ENCODE results near the gene PIK3R2. TPM values are rescaled to one million over a fixed set of nuclear protein-coding genes. Genes with fewer than 3 reads are reported as not detected.

The PIK3R2 gene
- total and polyA plus RNA-seq, 2 of the 4 experiments (the other 2 are of a cell fraction) = 12.2 to 25.1 TPM

DNA sequence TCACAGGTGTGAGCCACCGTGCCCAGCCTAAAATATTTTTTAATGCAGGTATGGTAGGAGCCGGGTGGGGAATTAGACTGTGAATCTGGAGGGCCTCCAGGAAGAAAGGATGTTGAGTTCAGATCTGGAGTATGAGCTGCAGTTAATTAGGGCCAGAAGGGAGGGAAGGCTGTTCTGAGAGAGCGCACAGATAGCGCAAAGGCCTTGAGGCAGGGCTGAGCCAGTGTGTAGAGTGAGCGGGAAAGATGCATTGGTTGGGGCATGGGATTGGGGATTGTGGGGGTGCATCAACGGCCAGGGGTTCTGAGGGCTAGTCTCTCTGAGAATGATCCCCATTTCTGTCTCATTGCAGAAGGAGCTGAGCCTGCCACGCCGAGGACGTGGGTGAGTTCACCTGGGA lies 45.7 kb upstream of the PIK3R2 start:
- H3K9me1 ChIP-seq (ENCODE audit: insufficient read depth, low read length) = 0 out of 2 replicates have a peak, but pooled peaks cover 3% of the 10 kb centered on the region
- no peak overlapping the region for H4K8ac ChIP-seq (ENCODE audit: low read depth in 2 of 2, low read length in 2 of 2)
- no peaks in the 10 kb centered on the region; a peak in 1 of 4 replicates for H3K79me1 ChIP-seq (ENCODE audit: low read depth in 1 of 2, low read length in 2 of 2)
- H3K18ac ChIP-seq (ENCODE audit: low read depth, low read length) = no peak overlapping the region
- dilution Hi-C loops (cut with HindIII; ENCODE audit: low sequenced_read_pairs, unreplicated experiment) = no loop called here
- H4K91ac ChIP-seq (ENCODE audit: insufficient read depth, low read depth, low read length) = no peak overlapping the region
- no peak overlapping the region for H2BK5ac ChIP-seq (ENCODE audit: low read depth, low read length, poor library complexity, severe bottlenecking)
- no peak overlapping the region for H2AK9ac ChIP-seq (replicated peaks; ENCODE audit: low read depth, low read length, poor library complexity)
- no peak for ATAC-seq (ENCODE audit: low read depth)
- no peak overlapping the region for H2BK20ac ChIP-seq (ENCODE audit: low read depth, low read length)
- H3K4me2 ChIP-seq (ENCODE audit: low read depth, low read length) = no peak overlapping the region
- no peak for DNase-seq
- H3K36me3 ChIP-seq (ENCODE audit: control insufficient read depth, insufficient read depth, low read length) = 0 out of 2 replicates have a peak, but pooled peaks cover 2% of the 10 kb centered on the region
- H2BK15ac ChIP-seq (ENCODE audit: low read depth, low read length) = no peak overlapping the region
- H3K4ac ChIP-seq (ENCODE audit: low read depth, low read length) = no peak overlapping the region
- H3K4me3 ChIP-seq (ENCODE audit: insufficient read depth, low read depth, low read length) = no peak overlapping the region
- H3K56ac ChIP-seq (ENCODE audit: extremely low read depth, insufficient read depth, low read length) = no peak overlapping the region
- in situ Hi-C loops (cut with MboI; ENCODE audit: low sequenced_read_pairs) = no loop called here
- H3K9ac ChIP-seq (ENCODE audit: low read depth, low read length) = no peak overlapping the region
- CTCF ChIA-PET = no interaction called here
- H2AK5ac ChIP-seq (ENCODE audit: low read depth, low read length) = no peak overlapping the region
- TF ChIP-seq POLR2A (IDR thresholded peaks at IDR 0.05; ENCODE audit: low read depth, low read length) = no peak
- TF ChIP-seq MAFK (IDR thresholded peaks at IDR 0.05; ENCODE audit: low read depth, low read length) = no peak
- TF ChIP-seq CHD1 (IDR thresholded peaks at IDR 0.05; ENCODE audit: low read depth, low read length) = no peak
- TF ChIP-seq RFX5 (IDR thresholded peaks at IDR 0.05; ENCODE audit: low read depth, low read length) = no peak; the same call in 1 of the 2 replicates
- TF ChIP-seq, protein P1, sequence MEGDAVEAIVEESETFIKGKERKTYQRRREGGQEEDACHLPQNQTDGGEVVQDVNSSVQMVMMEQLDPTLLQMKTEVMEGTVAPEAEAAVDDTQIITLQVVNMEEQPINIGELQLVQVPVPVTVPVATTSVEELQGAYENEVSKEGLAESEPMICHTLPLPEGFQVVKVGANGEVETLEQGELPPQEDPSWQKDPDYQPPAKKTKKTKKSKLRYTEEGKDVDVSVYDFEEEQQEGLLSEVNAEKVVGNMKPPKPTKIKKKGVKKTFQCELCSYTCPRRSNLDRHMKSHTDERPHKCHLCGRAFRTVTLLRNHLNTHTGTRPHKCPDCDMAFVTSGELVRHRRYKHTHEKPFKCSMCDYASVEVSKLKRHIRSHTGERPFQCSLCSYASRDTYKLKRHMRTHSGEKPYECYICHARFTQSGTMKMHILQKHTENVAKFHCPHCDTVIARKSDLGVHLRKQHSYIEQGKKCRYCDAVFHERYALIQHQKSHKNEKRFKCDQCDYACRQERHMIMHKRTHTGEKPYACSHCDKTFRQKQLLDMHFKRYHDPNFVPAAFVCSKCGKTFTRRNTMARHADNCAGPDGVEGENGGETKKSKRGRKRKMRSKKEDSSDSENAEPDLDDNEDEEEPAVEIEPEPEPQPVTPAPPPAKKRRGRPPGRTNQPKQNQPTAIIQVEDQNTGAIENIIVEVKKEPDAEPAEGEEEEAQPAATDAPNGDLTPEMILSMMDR (conservative IDR thresholded peaks at IDR 0.05; ENCODE audit: low read depth, low read length) = no peak
- no peak for TF ChIP-seq SMC3 (IDR thresholded peaks at IDR 0.05; ENCODE audit: low read depth, low read length)
- no peak for TF ChIP-seq CEBPB (IDR thresholded peaks at IDR 0.05; ENCODE audit: low read depth, low read length)
- TF ChIP-seq RCOR1 (IDR thresholded peaks at IDR 0.05; ENCODE audit: insufficient replicate concordance, low read length) = no peak
- TF ChIP-seq BHLHE40 (IDR thresholded peaks at IDR 0.05; ENCODE audit: low read depth, low read length) = no peak
- TF ChIP-seq MAZ (IDR thresholded peaks at IDR 0.05; ENCODE audit: borderline replicate concordance, low read depth, low read length) = no peak
- TF ChIP-seq RAD21 (IDR thresholded peaks at IDR 0.05; ENCODE audit: low read length) = no peak
- no peak for TF ChIP-seq MXI1 (IDR thresholded peaks at IDR 0.05; ENCODE audit: borderline replicate concordance, low read depth, low read length)
- TF ChIP-seq NFE2L2 (IDR thresholded peaks at IDR 0.05; ENCODE audit: low read depth, low read length) = no peak
- H3K14ac ChIP-seq (replicated peaks; ENCODE audit: low read depth, low read length) = no peak overlapping the region
- no peak overlapping the region for H3K23ac ChIP-seq (ENCODE audit: low read depth, low read length)
- no peak overlapping the region for H4K5ac ChIP-seq (ENCODE audit: low read depth, low read length)
- WGBS, 2 experiments (ENCODE audit: extremely low coverage in 2 of 2, insufficient read length in 1 of 2) = 100% methylated on average over 4 of the region's 9 CpGs; no CpG with 5 or more reads in 1 of the 2 experiments
- no peaks in the 10 kb centered on the region for H3K9me3 ChIP-seq (ENCODE audit: control insufficient read depth, insufficient read depth, low read length)
- H3K4me1 ChIP-seq (ENCODE audit: control insufficient read depth, insufficient read depth, low read length) = peaks cover 12% of the 10 kb centered on the region
- BruUV-seq (replicated peaks) = no TSS peak
- no peak overlapping the region for H2AFZ ChIP-seq (replicated peaks; ENCODE audit: low read length, poor library complexity)
- H4K20me1 ChIP-seq (ENCODE audit: insufficient read depth, low read length) = peaks cover 4% of the 10 kb centered on the region; the same call in 1 of the 2 replicates
- H3K27ac ChIP-seq (ENCODE audit: insufficient read depth, low read length) = no peak overlapping the region
- no peaks in the 10 kb centered on the region for H3K27me3 ChIP-seq (ENCODE audit: control insufficient read depth, insufficient read depth, low read length)
- no peak overlapping the region for H2BK120ac ChIP-seq (ENCODE audit: low read depth, low read length)
- intact Hi-C loops (cut with micrococcal nuclease) = no loop called here
- POLR2A ChIA-PET (ENCODE audit: unreplicated experiment) = no interaction called here
